Endothelial cell (in vitro differentiated cells): ENCODE measurements around the gene CCSER1. TPM values are rescaled to one million over a fixed set of nuclear protein-coding genes. Genes with fewer than 3 reads are reported as not detected.

Experiments
- DNase-seq: peaks from one replicate; pipeline ENCODE4 v3.0.0; 2021; ENCODE audit warnings: low spot score
- H3K27ac Mint-ChIP-seq: one replicate; pipeline ENCODE4 v1.8.0; 2021; ENCODE audit warnings: mixed read lengths, inconsistent platforms; ENCODE audit not compliant: unreplicated experiment
- H3K27me3 Mint-ChIP-seq: one replicate; pipeline ENCODE4 v1.8.0; 2021; ENCODE audit warnings: mild to moderate bottlenecking, moderate library complexity, mixed read lengths, inconsistent platforms; ENCODE audit not compliant: unreplicated experiment
- H3K36me3 Mint-ChIP-seq: one replicate; pipeline ENCODE4 v1.8.0; 2021; ENCODE audit warnings: mild to moderate bottlenecking, low read depth, mixed read lengths, inconsistent platforms; ENCODE audit not compliant: unreplicated experiment
- H3K4me1 Mint-ChIP-seq: one replicate; pipeline ENCODE4 v1.8.0; 2021; ENCODE audit warnings: mild to moderate bottlenecking, mixed read lengths, inconsistent platforms; ENCODE audit not compliant: unreplicated experiment
- H3K4me3 Mint-ChIP-seq: one replicate; pipeline ENCODE4 v1.8.0; 2021; ENCODE audit warnings: mild to moderate bottlenecking, mixed read lengths, inconsistent platforms; ENCODE audit not compliant: unreplicated experiment
- H3K9me3 Mint-ChIP-seq: one replicate; pipeline ENCODE4 v1.8.0; 2021; ENCODE audit warnings: mixed read lengths, inconsistent platforms; ENCODE audit not compliant: unreplicated experiment
- total RNA-seq: library from RNA; stranded (reverse); fragmentation: NEBNext Ultra II Directional; extraction: Animal tissue kit (Norgen Biotek cat#: 25700); gene quantifications from one replicate; pipeline ENCODE4 v1.2.1, GENCODE V29; 2021; ENCODE audit not compliant: unreplicated experiment
- TF ChIP-seq, protein P1 (sequence below): fragments of 200-600 bp; sonication (generic); IDR thresholded peaks from one replicate; pipeline ENCODE4 v1.5.0; 2021; ENCODE audit warnings: antibody characterized with exemption; ENCODE audit not compliant: unreplicated experiment

CCSER1 gene
- total RNA-seq, 1 donor from 2014 or later = 3.0 TPM

DNA sequence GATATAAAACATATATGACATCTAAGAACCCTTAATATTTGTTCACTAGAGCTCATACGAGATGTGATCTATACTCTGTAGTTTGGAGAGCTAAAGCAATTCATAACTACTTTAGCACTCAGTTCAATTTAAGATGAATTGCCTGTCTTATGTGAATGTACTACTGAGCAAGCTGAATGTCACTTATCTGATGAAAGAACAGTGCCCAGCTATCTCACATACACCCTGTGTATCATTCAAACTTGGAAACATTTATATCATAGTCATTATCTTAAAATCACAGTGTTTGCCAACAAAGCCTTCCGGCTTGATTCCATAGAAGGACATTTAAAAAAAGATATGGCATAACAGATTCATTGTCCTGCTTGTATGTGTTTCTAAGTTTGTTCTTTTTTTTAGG, 639.6 kb downstream of the CCSER1 start:
- H3K4me1 Mint-ChIP-seq = no peaks in the 10 kb centered on the region
- no peak overlapping the region for H3K27ac Mint-ChIP-seq
- TF ChIP-seq, protein P1, sequence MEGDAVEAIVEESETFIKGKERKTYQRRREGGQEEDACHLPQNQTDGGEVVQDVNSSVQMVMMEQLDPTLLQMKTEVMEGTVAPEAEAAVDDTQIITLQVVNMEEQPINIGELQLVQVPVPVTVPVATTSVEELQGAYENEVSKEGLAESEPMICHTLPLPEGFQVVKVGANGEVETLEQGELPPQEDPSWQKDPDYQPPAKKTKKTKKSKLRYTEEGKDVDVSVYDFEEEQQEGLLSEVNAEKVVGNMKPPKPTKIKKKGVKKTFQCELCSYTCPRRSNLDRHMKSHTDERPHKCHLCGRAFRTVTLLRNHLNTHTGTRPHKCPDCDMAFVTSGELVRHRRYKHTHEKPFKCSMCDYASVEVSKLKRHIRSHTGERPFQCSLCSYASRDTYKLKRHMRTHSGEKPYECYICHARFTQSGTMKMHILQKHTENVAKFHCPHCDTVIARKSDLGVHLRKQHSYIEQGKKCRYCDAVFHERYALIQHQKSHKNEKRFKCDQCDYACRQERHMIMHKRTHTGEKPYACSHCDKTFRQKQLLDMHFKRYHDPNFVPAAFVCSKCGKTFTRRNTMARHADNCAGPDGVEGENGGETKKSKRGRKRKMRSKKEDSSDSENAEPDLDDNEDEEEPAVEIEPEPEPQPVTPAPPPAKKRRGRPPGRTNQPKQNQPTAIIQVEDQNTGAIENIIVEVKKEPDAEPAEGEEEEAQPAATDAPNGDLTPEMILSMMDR = no peak
- H3K27me3 Mint-ChIP-seq = peaks cover 1% of the 10 kb centered on the region
- H3K4me3 Mint-ChIP-seq = no peak overlapping the region
- no peaks in the 10 kb centered on the region for H3K9me3 Mint-ChIP-seq
- H3K36me3 Mint-ChIP-seq = no peaks in the 10 kb centered on the region
- DNase-seq = no peak

DNA sequence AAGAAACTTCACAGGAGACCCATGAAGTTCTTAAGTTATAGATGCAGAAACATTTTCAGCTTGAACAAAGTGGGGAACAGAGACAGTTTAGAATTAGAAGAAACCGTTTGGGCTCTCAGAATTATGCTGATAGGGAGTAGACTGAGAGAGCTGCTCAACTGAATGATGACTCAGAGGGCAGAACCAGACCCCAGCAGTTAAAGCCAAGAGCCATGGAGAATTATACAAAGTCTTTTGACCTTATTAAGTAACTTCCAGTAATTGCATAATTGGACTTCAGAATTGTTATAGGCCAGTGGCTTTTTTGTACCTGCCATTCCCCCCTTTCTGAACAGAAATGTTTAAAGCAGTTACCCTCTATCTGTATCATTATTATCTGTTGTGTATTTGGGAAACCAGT, 642.1 kb downstream of the CCSER1 start:
- no peaks in the 10 kb centered on the region for H3K9me3 Mint-ChIP-seq
- TF ChIP-seq, protein P1 = no peak

DNA sequence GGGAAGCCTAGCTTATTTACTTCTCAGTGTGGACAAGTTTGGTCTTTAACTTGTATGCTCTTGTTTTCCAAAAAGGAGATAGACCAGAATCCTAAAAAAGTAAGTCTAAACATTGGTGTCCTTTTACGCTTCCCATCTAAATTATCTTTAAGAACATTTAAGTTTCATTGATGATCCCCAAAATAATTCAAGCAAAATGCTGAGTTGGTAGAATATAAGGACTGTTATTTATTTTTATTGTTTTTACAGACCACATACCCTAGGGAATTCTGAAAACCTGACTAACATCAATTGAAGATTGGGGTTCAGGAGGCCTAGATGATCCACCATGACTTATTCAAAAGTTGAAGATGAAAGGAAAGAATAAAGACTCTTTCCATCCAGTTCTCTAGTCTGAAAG, 653.0 kb downstream of the CCSER1 start:
- DNase-seq = no peak
- TF ChIP-seq, protein P1 = no peak
- Mint-ChIP-seq H3K27me3 (no peaks in the 10 kb centered on the region), H3K4me3 (no peak overlapping the region), H3K9me3 (no peaks in the 10 kb centered on the region), H3K27ac (no peak overlapping the region), H3K36me3 (no peaks in the 10 kb centered on the region), H3K4me1 (no peaks in the 10 kb centered on the region)

More for the DNA sequence above, 642.1 kb downstream of the CCSER1 start:
- Mint-ChIP-seq H3K27ac (no peak overlapping the region), H3K4me1 (no peaks in the 10 kb centered on the region), H3K4me3 (no peak overlapping the region), H3K36me3 (no peaks in the 10 kb centered on the region), H3K27me3 (peaks cover 1% of the 10 kb centered on the region)
- no peak for DNase-seq

DNA sequence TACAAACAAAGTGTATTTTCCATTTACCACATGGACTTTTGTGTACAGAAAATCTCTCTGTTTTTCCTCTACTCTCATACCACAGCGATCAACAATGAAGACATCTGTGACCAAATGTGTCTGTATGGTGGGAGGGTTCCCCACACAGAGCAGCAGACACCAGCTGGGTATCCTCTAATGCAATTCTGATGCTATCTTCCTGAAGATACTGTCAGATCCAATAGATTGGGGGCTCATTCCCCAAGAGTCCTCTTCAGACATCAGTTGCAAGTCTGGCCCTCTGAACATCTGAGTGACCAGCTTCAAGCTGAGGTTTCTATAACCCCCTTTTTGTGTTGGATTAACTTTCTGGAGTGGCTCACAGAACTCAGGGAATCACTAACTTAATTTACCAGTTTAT, 659.4 kb downstream of the CCSER1 start:
- DNase-seq = no peak
- no peak overlapping the region for H3K4me3 Mint-ChIP-seq
- no peaks in the 10 kb centered on the region for H3K27me3 Mint-ChIP-seq
- H3K9me3 Mint-ChIP-seq = no peaks in the 10 kb centered on the region
- TF ChIP-seq, protein P1 = no peak
- H3K36me3 Mint-ChIP-seq = no peaks in the 10 kb centered on the region
- H3K4me1 Mint-ChIP-seq = no peaks in the 10 kb centered on the region
- H3K27ac Mint-ChIP-seq = no peak overlapping the region

DNA sequence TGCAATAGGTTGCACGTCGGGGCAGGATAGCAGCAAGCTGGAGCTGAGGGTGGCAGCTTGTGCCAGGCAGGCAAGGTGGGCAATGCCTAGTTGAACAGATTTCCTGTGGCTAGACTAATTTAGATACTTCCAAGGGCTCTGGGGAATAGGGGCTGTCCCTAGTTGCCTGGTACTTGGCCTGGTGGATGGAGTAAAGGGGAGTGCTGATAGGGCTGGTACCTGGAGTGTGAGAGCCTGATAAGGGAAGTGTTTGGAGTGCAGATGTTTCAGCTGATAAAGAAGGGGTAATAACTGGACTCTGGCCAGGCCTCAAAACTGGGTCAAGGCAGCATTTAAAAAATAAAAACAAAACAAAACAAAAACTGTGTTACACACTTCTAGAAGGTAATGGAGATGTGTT, 665.5 kb downstream of the CCSER1 start:
- no peak overlapping the region for H3K27ac Mint-ChIP-seq

More for the DNA sequence above, 665.5 kb downstream of the CCSER1 start:
- no peaks in the 10 kb centered on the region for H3K9me3 Mint-ChIP-seq
- H3K4me1 Mint-ChIP-seq = no peaks in the 10 kb centered on the region
- TF ChIP-seq, protein P1 = no peak
- DNase-seq = no peak
- H3K27me3 Mint-ChIP-seq = no peaks in the 10 kb centered on the region
- no peak overlapping the region for H3K4me3 Mint-ChIP-seq
- H3K36me3 Mint-ChIP-seq = no peaks in the 10 kb centered on the region
